LNCaP clone FGC (cell line): ENCODE measurements around the gene COL6A2.

Source experiments
- DNase-seq: peaks from one replicate; pipeline ENCODE4 v3.0.0-alpha.2; 2011; ENCODE audit warnings: low read depth
- H3K4me3 ChIP-seq: 2 replicates; pipeline ENCODE4 v1.5.1; 2011; ENCODE audit warnings: mild to moderate bottlenecking, low read depth, low read length, control low read depth
- CTCF ChIP-seq: IDR thresholded peaks from 2 replicates; pipeline ENCODE4 v1.5.1; 2012; ENCODE audit warnings: mild to moderate bottlenecking; ENCODE audit not compliant: control insufficient read depth, insufficient read depth; ENCODE audit errors: extremely low read depth

The COL6A2 gene

GRCh38 chr21:46095814-46096595 is 1.9 kb upstream of the COL6A2 start:
- no peak overlapping the region for H3K4me3 ChIP-seq
- DNase-seq, result no peak
- TF ChIP-seq CTCF, result no peak

GRCh38 chr21:46096596-46097335 is 1.1 kb upstream of the COL6A2 start:
- H3K4me3 ChIP-seq, result no peak overlapping the region
- no peak for DNase-seq
- TF ChIP-seq CTCF, result no peak

- no peak for TF ChIP-seq CTCF
- H3K4me3 ChIP-seq, result peak overlapping the region; percentile 46
- no peak for DNase-seq
Measured at GRCh38 chr21:46098303-46099141, 610 bp downstream of the COL6A2 start.

- no peak overlapping the region for H3K4me3 ChIP-seq
- no peak for TF ChIP-seq CTCF
- no peak for DNase-seq
Measured at GRCh38 chr21:46099476-46099875, 1.6 kb downstream of the COL6A2 start.

- TF ChIP-seq CTCF, result no peak
- H3K4me3 ChIP-seq, result no peak overlapping the region
- no peak for DNase-seq
Measured at GRCh38 chr21:46100020-46100419, 2.1 kb downstream of the COL6A2 start.

- no peak overlapping the region for H3K4me3 ChIP-seq
- TF ChIP-seq CTCF, result no peak
- no peak for DNase-seq
Measured at GRCh38 chr21:46100426-46100825, 2.5 kb downstream of the COL6A2 start.
